ENCODE results near the gene PTHLH. TPM values are rescaled to one million over a fixed set of nuclear protein-coding genes. Genes with fewer than 3 reads are reported as not detected.

PTHLH gene
- total RNA-seq, 1 donor from 2014 or later, result 1.3 TPM

- Mint-ChIP-seq H3K36me3 (ENCODE audit: insufficient read depth) (no peaks in the 10 kb centered on the region), H3K4me3 (ENCODE audit: low read depth) (no peak overlapping the region), H3K4me1 (ENCODE audit: low read depth) (no peaks in the 10 kb centered on the region), H3K27me3 (no peaks in the 10 kb centered on the region), H3K27ac (no peak overlapping the region), H3K9me3 (ENCODE audit: low read depth) (no peaks in the 10 kb centered on the region)
- DNase-seq (ENCODE audit: low spot score, unreplicated experiment), result no peak
- TF ChIP-seq CTCF (IDR thresholded peaks at IDR 0.05; ENCODE audit: unreplicated experiment), result no peak
These were observed 36.3 kb downstream of the PTHLH start for GRCh38 chr12:27936196-27936595.

- DNase-seq (ENCODE audit: low spot score, unreplicated experiment), result no peak
- H3K27me3 Mint-ChIP-seq, result no peaks in the 10 kb centered on the region
- H3K9me3 Mint-ChIP-seq (ENCODE audit: low read depth), result no peaks in the 10 kb centered on the region
- no peaks in the 10 kb centered on the region for H3K4me1 Mint-ChIP-seq (ENCODE audit: low read depth)
- H3K36me3 Mint-ChIP-seq (ENCODE audit: insufficient read depth), result no peaks in the 10 kb centered on the region
- no peak overlapping the region for H3K27ac Mint-ChIP-seq
- TF ChIP-seq CTCF (IDR thresholded peaks at IDR 0.05; ENCODE audit: unreplicated experiment), result no peak
- H3K4me3 Mint-ChIP-seq (ENCODE audit: low read depth), result no peak overlapping the region
These were observed 38.3 kb downstream of the PTHLH start for GRCh38 chr12:27934276-27934675.

- H3K9me3 Mint-ChIP-seq (ENCODE audit: low read depth), result no peaks in the 10 kb centered on the region
- no peak overlapping the region for H3K27ac Mint-ChIP-seq
- DNase-seq (ENCODE audit: low spot score, unreplicated experiment), result no peak
- no peak overlapping the region for H3K4me3 Mint-ChIP-seq (ENCODE audit: low read depth)
- no peaks in the 10 kb centered on the region for H3K4me1 Mint-ChIP-seq (ENCODE audit: low read depth)
- H3K27me3 Mint-ChIP-seq, result no peaks in the 10 kb centered on the region
- no peaks in the 10 kb centered on the region for H3K36me3 Mint-ChIP-seq (ENCODE audit: insufficient read depth)
- TF ChIP-seq CTCF (IDR thresholded peaks at IDR 0.05; ENCODE audit: unreplicated experiment), result no peak
These were observed 41.1 kb downstream of the PTHLH start for GRCh38 chr12:27931390-27931789.

- Mint-ChIP-seq H3K27me3 (no peaks in the 10 kb centered on the region), H3K4me3 (ENCODE audit: low read depth) (no peak overlapping the region)
These were observed 45.2 kb downstream of the PTHLH start for GRCh38 chr12:27927347-27927746.

GRCh38 chr12:27924350-27925135, 48.0 kb downstream of the PTHLH start:
- Mint-ChIP-seq H3K27ac (no peak overlapping the region), H3K27me3 (peaks cover 5% of the 10 kb centered on the region)
- no peak for DNase-seq (ENCODE audit: low spot score, unreplicated experiment)

More at GRCh38 chr12:27927347-27927746, 45.2 kb downstream of the PTHLH start:
- TF ChIP-seq CTCF (IDR thresholded peaks at IDR 0.05; ENCODE audit: unreplicated experiment), result no peak
- no peak for DNase-seq (ENCODE audit: low spot score, unreplicated experiment)
- H3K27ac Mint-ChIP-seq, result no peak overlapping the region
- H3K4me1 Mint-ChIP-seq (ENCODE audit: low read depth), result no peaks in the 10 kb centered on the region
- H3K36me3 Mint-ChIP-seq (ENCODE audit: insufficient read depth), result no peaks in the 10 kb centered on the region
- no peaks in the 10 kb centered on the region for H3K9me3 Mint-ChIP-seq (ENCODE audit: low read depth)

More at GRCh38 chr12:27924350-27925135, 48.0 kb downstream of the PTHLH start:
- no peak overlapping the region for H3K4me3 Mint-ChIP-seq (ENCODE audit: low read depth)
- H3K9me3 Mint-ChIP-seq (ENCODE audit: low read depth), result no peaks in the 10 kb centered on the region
- H3K4me1 Mint-ChIP-seq (ENCODE audit: low read depth), result no peaks in the 10 kb centered on the region
- TF ChIP-seq CTCF (IDR thresholded peaks at IDR 0.05; ENCODE audit: unreplicated experiment), result no peak
- no peaks in the 10 kb centered on the region for H3K36me3 Mint-ChIP-seq (ENCODE audit: insufficient read depth)
